ENCODE data around the gene DOK7. TPM values are rescaled to one million over a fixed set of nuclear protein-coding genes. Genes with fewer than 3 reads are reported as not detected.

DOK7 gene
- total and polyA plus RNA-seq, 2 experiments from 2014 or later: 0.23 to 1.8 TPM

GRCh38 chr4:3420956-3421355, 42.1 kb upstream of the DOK7 start:
- H3K9me2 ChIP-seq (replicated peaks; ENCODE audit: insufficient read depth): no peaks in the 10 kb centered on the region
- no peak for DNase-seq (ENCODE audit: low spot score)
- no peak overlapping the region for H3K4me3 ChIP-seq
- TF ChIP-seq EZH2phosphoT487 (IDR thresholded peaks at IDR 0.05; ENCODE audit: low read depth, severe bottlenecking, unreplicated experiment): no peak
- no peak for TF ChIP-seq CTCF (IDR thresholded peaks at IDR 0.05; ENCODE audit: poor library complexity)
- no peak for TF ChIP-seq EZH2 (IDR thresholded peaks at IDR 0.05; ENCODE audit: borderline replicate concordance)
- H4K20me1 ChIP-seq (ENCODE audit: insufficient read depth, poor library complexity, severe bottlenecking): no peaks in the 10 kb centered on the region
- no peak overlapping the region for H3K27ac ChIP-seq
- no peaks in the 10 kb centered on the region for H3K4me1 ChIP-seq (ENCODE audit: insufficient read depth)
- H3K27me3 ChIP-seq: no peaks in the 10 kb centered on the region
- 93% methylated on average over 10 of the region's 10 CpGs for WGBS (ENCODE audit: low lambda C conversion rate, missing lambda C conversion rate)
- no peak overlapping the region for H2AFZ ChIP-seq
- H3K4me2 ChIP-seq: no peak overlapping the region
- no peaks in the 10 kb centered on the region for H3K36me3 ChIP-seq (replicated peaks; ENCODE audit: insufficient read depth, low read depth)
- no peaks in the 10 kb centered on the region for H3K9me3 ChIP-seq (ENCODE audit: low read depth)
- H3K79me2 ChIP-seq: no peaks in the 10 kb centered on the region

- Histone ChIP-seq H3K9me2 (replicated peaks; ENCODE audit: insufficient read depth) (no peaks in the 10 kb centered on the region), H3K4me1 (ENCODE audit: insufficient read depth) (no peaks in the 10 kb centered on the region), H3K79me2 (no peaks in the 10 kb centered on the region), H3K9me3 (ENCODE audit: low read depth) (no peaks in the 10 kb centered on the region), H3K27ac (no peak overlapping the region), H4K20me1 (ENCODE audit: insufficient read depth, poor library complexity, severe bottlenecking) (no peaks in the 10 kb centered on the region), H3K36me3 (replicated peaks; ENCODE audit: insufficient read depth, low read depth) (no peaks in the 10 kb centered on the region), H3K4me2 (no peak overlapping the region), H3K4me3 (no peak overlapping the region), H3K27me3 (no peaks in the 10 kb centered on the region), H2AFZ (no peak overlapping the region)
- TF ChIP-seq EZH2 (IDR thresholded peaks at IDR 0.05; ENCODE audit: borderline replicate concordance) (no peak), CTCF (IDR thresholded peaks at IDR 0.05; ENCODE audit: poor library complexity) (no peak), EZH2phosphoT487 (IDR thresholded peaks at IDR 0.05; ENCODE audit: low read depth, severe bottlenecking, unreplicated experiment) (no peak)
- WGBS (ENCODE audit: low lambda C conversion rate, missing lambda C conversion rate): 72% methylated on average over 12 of the region's 12 CpGs
- DNase-seq (ENCODE audit: low spot score): no peak
Measured at GRCh38 chr4:3421470-3421869, 41.6 kb upstream of the DOK7 start.

- Histone ChIP-seq H3K4me1 (ENCODE audit: insufficient read depth) (no peaks in the 10 kb centered on the region), H3K36me3 (replicated peaks; ENCODE audit: insufficient read depth, low read depth) (no peaks in the 10 kb centered on the region), H3K27ac (no peak overlapping the region), H3K27me3 (no peaks in the 10 kb centered on the region), H3K9me3 (ENCODE audit: low read depth) (no peaks in the 10 kb centered on the region), H3K4me3 (no peak overlapping the region), H2AFZ (no peak overlapping the region), H3K79me2 (no peaks in the 10 kb centered on the region), H3K4me2 (no peak overlapping the region), H4K20me1 (ENCODE audit: insufficient read depth, poor library complexity, severe bottlenecking) (no peaks in the 10 kb centered on the region), H3K9me2 (replicated peaks; ENCODE audit: insufficient read depth) (no peaks in the 10 kb centered on the region)
- DNase-seq (ENCODE audit: low spot score): no peak
- no peak for TF ChIP-seq EZH2 (IDR thresholded peaks at IDR 0.05; ENCODE audit: borderline replicate concordance)
- TF ChIP-seq EZH2phosphoT487 (IDR thresholded peaks at IDR 0.05; ENCODE audit: low read depth, severe bottlenecking, unreplicated experiment): no peak
- no peak for TF ChIP-seq CTCF (IDR thresholded peaks at IDR 0.05; ENCODE audit: poor library complexity)
- WGBS (ENCODE audit: low lambda C conversion rate, missing lambda C conversion rate): 94% methylated on average over 26 of the region's 29 CpGs
Measured at GRCh38 chr4:3422241-3422801, 40.8 kb upstream of the DOK7 start.

Measured in hepatocyte (in vitro differentiated cells).